Fibroblast of lung (primary cell): Measurements from ENCODE around the gene PCDHGA1.
"Not testable (repeated sequence)": the region's sequence is repeated elsewhere in the genome, so short reads cannot be mapped to it uniquely, and the experiment has no call there.

Experiments used
- CTCF ChIP-seq, 2 donors: IDR thresholded peaks in 1 of 2; conservative IDR thresholded peaks in 1 of 2; 1 replicate in 1 of 2; 2 replicates in 1 of 2; pipeline ENCODE4 v1.5.1; 2011 to 2012; ENCODE audit warnings: low read length in 2 of 2, control low read depth in 1 of 2, inconsistent platforms in 1 of 2, low read depth in 1 of 2, mild to moderate bottlenecking in 1 of 2
- EZH2 ChIP-seq: IDR thresholded peaks from 2 replicates; pipeline ENCODE4 v1.5.1; 2012; ENCODE audit warnings: low read length, control low read depth, mild to moderate bottlenecking; ENCODE audit errors: missing control alignments

GRCh38 chr5:141387557-141388311 is 57.4 kb downstream of the PCDHGA1 start, which contains the start of gene PCDHGB4:
- TF ChIP-seq CTCF (conservative IDR thresholded peaks at IDR 0.05 in 1 of 2, IDR thresholded peaks at IDR 0.05 in 1 of 2; ENCODE audit: low read depth in 1 of 2, low read length in 2 of 2) = peak; percentile 37 to 53
- TF ChIP-seq EZH2 = not testable (repeated sequence)
